ENCODE measurements around the gene APBA1.

DNA sequence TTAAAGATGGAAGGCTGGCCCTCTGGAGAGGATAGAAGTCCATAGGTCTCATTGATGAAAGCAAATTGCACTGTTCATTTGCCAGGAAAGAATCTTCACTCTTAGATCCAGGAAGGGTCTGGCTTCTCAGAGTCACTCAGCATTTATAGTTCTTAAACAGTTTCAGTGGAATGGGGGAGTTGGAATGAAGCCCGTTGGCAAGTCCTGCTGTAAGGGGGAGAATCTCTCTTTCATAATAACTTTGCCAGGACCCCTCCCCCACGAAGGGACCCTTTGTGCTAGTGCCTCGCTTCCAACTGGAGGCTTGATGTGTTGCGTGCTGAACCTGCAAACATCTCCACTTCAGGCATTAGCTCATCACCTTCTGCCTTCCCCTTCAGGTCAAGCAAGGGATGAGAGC lies 290.0 kb downstream of the APBA1 start:
- TF ChIP-seq, protein P1, sequence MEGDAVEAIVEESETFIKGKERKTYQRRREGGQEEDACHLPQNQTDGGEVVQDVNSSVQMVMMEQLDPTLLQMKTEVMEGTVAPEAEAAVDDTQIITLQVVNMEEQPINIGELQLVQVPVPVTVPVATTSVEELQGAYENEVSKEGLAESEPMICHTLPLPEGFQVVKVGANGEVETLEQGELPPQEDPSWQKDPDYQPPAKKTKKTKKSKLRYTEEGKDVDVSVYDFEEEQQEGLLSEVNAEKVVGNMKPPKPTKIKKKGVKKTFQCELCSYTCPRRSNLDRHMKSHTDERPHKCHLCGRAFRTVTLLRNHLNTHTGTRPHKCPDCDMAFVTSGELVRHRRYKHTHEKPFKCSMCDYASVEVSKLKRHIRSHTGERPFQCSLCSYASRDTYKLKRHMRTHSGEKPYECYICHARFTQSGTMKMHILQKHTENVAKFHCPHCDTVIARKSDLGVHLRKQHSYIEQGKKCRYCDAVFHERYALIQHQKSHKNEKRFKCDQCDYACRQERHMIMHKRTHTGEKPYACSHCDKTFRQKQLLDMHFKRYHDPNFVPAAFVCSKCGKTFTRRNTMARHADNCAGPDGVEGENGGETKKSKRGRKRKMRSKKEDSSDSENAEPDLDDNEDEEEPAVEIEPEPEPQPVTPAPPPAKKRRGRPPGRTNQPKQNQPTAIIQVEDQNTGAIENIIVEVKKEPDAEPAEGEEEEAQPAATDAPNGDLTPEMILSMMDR (IDR thresholded peaks at IDR 0.05) = no peak
- no peak for TF ChIP-seq POLR2A (IDR thresholded peaks at IDR 0.05)

Measured in heart left ventricle (tissue), 13 donors.